HepG2 (cell line): ENCODE data around the gene CREB1. TPM values are rescaled to one million over a fixed set of nuclear protein-coding genes. Genes with fewer than 3 reads are reported as not detected.
A peak's percentile ranks its signal among the peaks of the same experiment; 100 is the strongest.

ENCODE experiments used
- BHLHE40 ChIP-seq: IDR thresholded peaks from 2 replicates; pipeline ENCODE4 v1.6.1; 2011; ENCODE audit warnings: low read length, improper control_type of control experiment
- CCDC6 ChIP-seq: sonication (generic); formaldehyde crosslinking; IDR thresholded peaks from 2 replicates; pipeline ENCODE4 v1.8.1; 2022; ENCODE audit warnings: mild to moderate bottlenecking, missing genetic modification reagents, moderate library complexity
- DDIT3 ChIP-seq: sonication (generic); formaldehyde crosslinking; IDR thresholded peaks from 2 replicates; pipeline ENCODE4 v1.4.0; 2020; ENCODE audit warnings: mild to moderate bottlenecking, missing genetic modification reagents
- E2F2 ChIP-seq: sonication (generic); formaldehyde crosslinking; IDR thresholded peaks from 2 replicates; pipeline ENCODE4 v1.4.0; 2020; ENCODE audit warnings: missing genetic modification reagents, borderline replicate concordance
- EED ChIP-seq: sonication (generic); formaldehyde crosslinking; IDR thresholded peaks from 2 replicates; pipeline ENCODE4 v1.5.0; 2020; ENCODE audit warnings: mild to moderate bottlenecking, missing genetic modification reagents
- ELF3 ChIP-seq: IDR thresholded peaks from 2 replicates; pipeline ENCODE4 v1.6.1; 2016; ENCODE audit warnings: missing genetic modification reagents, missing compliant biosample characterization
- GPN1 ChIP-seq: sonication (generic); formaldehyde crosslinking; IDR thresholded peaks from 2 replicates; pipeline ENCODE4 v1.5.1; 2020; ENCODE audit warnings: missing genetic modification reagents, borderline replicate concordance
- MXD3 ChIP-seq: IDR thresholded peaks from 2 replicates; pipeline ENCODE4 v1.6.1; 2016; ENCODE audit warnings: mild to moderate bottlenecking, missing biosample characterization, missing genetic modification reagents
- NFATC3 ChIP-seq: sonication (generic); formaldehyde crosslinking; IDR thresholded peaks from 2 replicates; pipeline ENCODE4 v1.5.1; 2020; ENCODE audit warnings: mild to moderate bottlenecking, missing genetic modification reagents
- PAF1 ChIP-seq: IDR thresholded peaks from 2 replicates; pipeline ENCODE4 v1.6.1; 2016; ENCODE audit warnings: missing genetic modification reagents, missing compliant biosample characterization
- REST ChIP-seq, 2 experiments: IDR thresholded peaks; 2 replicates each; pipeline ENCODE4 v1.6.1; 2011 to 2012; ENCODE audit warnings: low read length in 2 of 2, borderline replicate concordance in 1 of 2, low read depth in 1 of 2, mild to moderate bottlenecking in 1 of 2, moderate library complexity in 1 of 2
- RFXAP ChIP-seq: sonication (generic); formaldehyde crosslinking; IDR thresholded peaks from 2 replicates; pipeline ENCODE4 v1.4.0; 2020; ENCODE audit warnings: missing genetic modification reagents, borderline replicate concordance
- SMARCE1 ChIP-seq: fragments of 450-650 bp; IDR thresholded peaks from 2 replicates; pipeline ENCODE4 v1.6.1; 2017; ENCODE audit warnings: borderline replicate concordance
- SP5 ChIP-seq: IDR thresholded peaks from 2 replicates; pipeline ENCODE4 v1.6.1; 2016; ENCODE audit warnings: low read depth, borderline replicate concordance
- STAT6 ChIP-seq: sonication (generic); formaldehyde crosslinking; IDR thresholded peaks from 2 replicates; pipeline ENCODE4 v1.4.0; 2020; ENCODE audit warnings: missing genetic modification reagents, mild to moderate bottlenecking, borderline replicate concordance
- ZNF703 ChIP-seq: sonication (generic); formaldehyde crosslinking; IDR thresholded peaks from 2 replicates; pipeline ENCODE4 v1.5.1; 2020; ENCODE audit warnings: missing genetic modification reagents, mild to moderate bottlenecking, moderate library complexity, borderline replicate concordance
- ZNF740 ChIP-seq: sonication (generic); formaldehyde crosslinking; IDR thresholded peaks from 2 replicates; pipeline ENCODE4 v1.4.0; 2020; ENCODE audit warnings: missing genetic modification reagents
- ZNF766 ChIP-seq: sonication (generic); formaldehyde crosslinking; IDR thresholded peaks from 2 replicates; pipeline ENCODE4 v1.5.0; 2020; ENCODE audit warnings: missing genetic modification reagents, borderline replicate concordance
- ZNF850 ChIP-seq: sonication (generic); formaldehyde crosslinking; conservative IDR thresholded peaks from 2 replicates; pipeline ENCODE4 v1.9.0; 2021; ENCODE audit warnings: mild to moderate bottlenecking, missing genetic modification reagents
- polyA plus RNA-seq, 8 experiments: library from polyadenylated mRNA; depleted of rRNA in 3 of 8; stranded (reverse) in 7 of 8; unstranded in 1 of 8; fragments of >200 nt; fragmentation: Illumina TruSeq in 4 of 8; extraction: Trizol in 4 of 8; gene quantifications; 2 replicates each; pipeline versions ENCODE4 v1.2.1 to v1.2.3, GENCODE V29; 2011 to 2016; ENCODE audit warnings: low read depth in 4 of 8, missing spikeins in 1 of 8, mixed read lengths in 1 of 8; ENCODE audit not compliant: insufficient read depth in 1 of 8
- total RNA-seq, 5 experiments: library from RNA; depleted of rRNA; stranded (reverse); fragments of >200 nt; fragmentation: Illumina TruSeq; extraction: Trizol; gene quantifications; 2 replicates each; pipeline ENCODE4 v1.2.3, GENCODE V29; 2016; ENCODE audit warnings: low read depth in 1 of 5

The CREB1 gene
- total and polyA plus RNA-seq, 2 of the 13 experiments (the other 11 are each of a cell fraction or from before 2014, with no cell fraction given) = 51.8 to 51.9 TPM

GRCh38 chr2:207625014-207625907 lies 95.5 kb downstream of the CREB1 start, which contains the start of gene METTL21A (continued):
- TF ChIP-seq PAF1 (CRISPR knock-in tag) (no peak; the same call in 1 of the 2 replicates), GPN1 (no peak), ELF3 (CRISPR knock-in tag) (peak; percentile 71), REST (IDR thresholded peaks at IDR 0.05; ENCODE audit: borderline replicate concordance in 1 of 2, low read depth in 1 of 2, low read length in 2 of 2) (no peak; a peak in 1 of 4 replicates), RFXAP (CRISPR knock-in tag) (peak; percentile 95), DDIT3 (no peak), MXD3 (CRISPR knock-in tag) (peak; percentile 4; the same call in 1 of the 2 replicates), ZNF703 (CRISPR knock-in tag) (no peak; the same call in 1 of the 2 replicates), STAT6 (no peak; the same call in 1 of the 2 replicates), BHLHE40 (peak; percentile 47), E2F2 (CRISPR knock-in tag) (peak; percentile 83; the same call in 1 of the 2 replicates), ZNF850 (CRISPR knock-in tag) (0 out of 2 replicates have a peak, but pooled peaks have one; percentile 89), SP5 (peak; percentile 82), CCDC6 (CRISPR knock-in tag) (peak; percentile 94), NFATC3 (CRISPR knock-in tag) (no peak; the same call in 1 of the 2 replicates), ZNF766 (CRISPR knock-in tag) (peak; percentile 92; the same call in 1 of the 2 replicates), EED (CRISPR knock-in tag) (peak; percentile 2; the same call in 1 of the 2 replicates), SMARCE1 (no peak), ZNF740 (CRISPR knock-in tag) (peak; percentile 82)
